ENCODE measurements around the gene PECR. TPM values are rescaled to one million over a fixed set of nuclear protein-coding genes. Genes with fewer than 3 reads are reported as not detected.
"Not testable (repeated sequence)": the region's sequence is repeated elsewhere in the genome, so short reads cannot be mapped to it uniquely, and the experiment has no call there.

Gene PECR
- total and polyA plus RNA-seq, 2 of the 13 experiments (the other 11 are each of a cell fraction or from before 2014, with no cell fraction given), result 151 to 153 TPM

DNA sequence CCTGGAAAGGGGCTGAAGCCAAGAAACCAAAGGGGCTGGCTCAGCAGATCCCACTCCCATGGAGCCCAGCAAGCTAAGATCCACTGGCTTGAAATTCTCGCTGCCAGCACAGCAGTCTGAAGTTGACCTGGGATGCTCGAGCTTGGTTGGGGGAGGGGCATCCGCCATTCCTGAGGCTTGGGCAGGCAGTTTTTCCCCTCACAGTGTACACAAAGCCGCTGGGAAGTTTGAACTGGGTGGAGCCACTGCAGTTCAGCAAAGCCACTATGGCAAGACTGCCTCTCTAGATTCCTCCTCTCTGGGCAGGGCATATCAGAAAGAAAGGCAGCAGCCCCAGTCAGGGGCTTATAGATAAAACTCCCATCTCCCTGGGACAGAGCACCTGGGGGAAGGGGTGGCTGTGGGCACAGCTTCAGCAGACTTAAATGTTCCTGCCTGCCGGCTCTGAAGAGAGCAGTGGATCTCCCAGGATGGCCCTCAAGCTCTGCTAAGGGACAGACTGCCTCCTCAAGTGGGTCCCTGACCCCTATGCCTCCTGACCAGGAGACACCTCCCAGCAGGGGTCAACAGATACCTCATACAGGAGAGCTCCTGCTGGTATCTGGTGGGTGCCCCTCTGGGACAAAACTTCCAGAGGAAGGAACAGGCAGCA, 92.9 kb downstream of the PECR start (continued):
- TF ChIP-seq, protein P1, sequence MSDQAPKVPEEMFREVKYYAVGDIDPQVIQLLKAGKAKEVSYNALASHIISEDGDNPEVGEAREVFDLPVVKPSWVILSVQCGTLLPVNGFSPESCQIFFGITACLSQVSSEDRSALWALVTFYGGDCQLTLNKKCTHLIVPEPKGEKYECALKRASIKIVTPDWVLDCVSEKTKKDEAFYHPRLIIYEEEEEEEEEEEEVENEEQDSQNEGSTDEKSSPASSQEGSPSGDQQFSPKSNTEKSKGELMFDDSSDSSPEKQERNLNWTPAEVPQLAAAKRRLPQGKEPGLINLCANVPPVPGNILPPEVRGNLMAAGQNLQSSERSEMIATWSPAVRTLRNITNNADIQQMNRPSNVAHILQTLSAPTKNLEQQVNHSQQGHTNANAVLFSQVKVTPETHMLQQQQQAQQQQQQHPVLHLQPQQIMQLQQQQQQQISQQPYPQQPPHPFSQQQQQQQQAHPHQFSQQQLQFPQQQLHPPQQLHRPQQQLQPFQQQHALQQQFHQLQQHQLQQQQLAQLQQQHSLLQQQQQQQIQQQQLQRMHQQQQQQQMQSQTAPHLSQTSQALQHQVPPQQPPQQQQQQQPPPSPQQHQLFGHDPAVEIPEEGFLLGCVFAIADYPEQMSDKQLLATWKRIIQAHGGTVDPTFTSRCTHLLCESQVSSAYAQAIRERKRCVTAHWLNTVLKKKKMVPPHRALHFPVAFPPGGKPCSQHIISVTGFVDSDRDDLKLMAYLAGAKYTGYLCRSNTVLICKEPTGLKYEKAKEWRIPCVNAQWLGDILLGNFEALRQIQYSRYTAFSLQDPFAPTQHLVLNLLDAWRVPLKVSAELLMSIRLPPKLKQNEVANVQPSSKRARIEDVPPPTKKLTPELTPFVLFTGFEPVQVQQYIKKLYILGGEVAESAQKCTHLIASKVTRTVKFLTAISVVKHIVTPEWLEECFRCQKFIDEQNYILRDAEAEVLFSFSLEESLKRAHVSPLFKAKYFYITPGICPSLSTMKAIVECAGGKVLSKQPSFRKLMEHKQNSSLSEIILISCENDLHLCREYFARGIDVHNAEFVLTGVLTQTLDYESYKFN (CRISPR knock-in tag; conservative IDR thresholded peaks at IDR 0.05), result peak; percentile 68
- peak; percentile 75 for TF ChIP-seq ZNF644 (CRISPR knock-in tag; IDR thresholded peaks at IDR 0.05; ENCODE audit: low read depth)
- TF ChIP-seq PITX1 (CRISPR knock-in tag; IDR thresholded peaks at IDR 0.05), result peak; percentile 36; the same call in 1 of the 2 replicates
- TF ChIP-seq, protein P2, sequence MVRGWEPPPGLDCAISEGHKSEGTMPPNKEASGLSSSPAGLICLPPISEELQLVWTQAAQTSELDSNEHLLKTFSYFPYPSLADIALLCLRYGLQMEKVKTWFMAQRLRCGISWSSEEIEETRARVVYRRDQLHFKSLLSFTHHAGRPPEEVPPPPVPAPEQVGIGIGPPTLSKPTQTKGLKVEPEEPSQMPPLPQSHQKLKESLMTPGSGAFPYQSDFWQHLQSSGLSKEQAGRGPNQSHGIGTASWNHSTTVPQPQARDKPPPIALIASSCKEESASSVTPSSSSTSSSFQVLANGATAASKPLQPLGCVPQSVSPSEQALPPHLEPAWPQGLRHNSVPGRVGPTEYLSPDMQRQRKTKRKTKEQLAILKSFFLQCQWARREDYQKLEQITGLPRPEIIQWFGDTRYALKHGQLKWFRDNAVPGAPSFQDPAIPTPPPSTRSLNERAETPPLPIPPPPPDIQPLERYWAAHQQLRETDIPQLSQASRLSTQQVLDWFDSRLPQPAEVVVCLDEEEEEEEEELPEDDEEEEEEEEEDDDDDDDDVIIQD (CRISPR knock-in tag; IDR thresholded peaks at IDR 0.05; ENCODE audit: low read depth), result peak; percentile 82; the same call in 1 of the 2 replicates
- not testable (repeated sequence) for TF ChIP-seq FOXP1 (IDR thresholded peaks at IDR 0.05)
- peak; percentile 45; the same call in 1 of the 2 replicates for TF ChIP-seq FOXP1 (CRISPR knock-in tag; IDR thresholded peaks at IDR 0.05)
- TF ChIP-seq SMAD3 (CRISPR knock-in tag; IDR thresholded peaks at IDR 0.05), result peak; percentile 59; the same call in 1 of the 2 replicates
- TF ChIP-seq ZMYM4 (CRISPR knock-in tag; IDR thresholded peaks at IDR 0.05), result peak; percentile 87
- TF ChIP-seq, protein P3, sequence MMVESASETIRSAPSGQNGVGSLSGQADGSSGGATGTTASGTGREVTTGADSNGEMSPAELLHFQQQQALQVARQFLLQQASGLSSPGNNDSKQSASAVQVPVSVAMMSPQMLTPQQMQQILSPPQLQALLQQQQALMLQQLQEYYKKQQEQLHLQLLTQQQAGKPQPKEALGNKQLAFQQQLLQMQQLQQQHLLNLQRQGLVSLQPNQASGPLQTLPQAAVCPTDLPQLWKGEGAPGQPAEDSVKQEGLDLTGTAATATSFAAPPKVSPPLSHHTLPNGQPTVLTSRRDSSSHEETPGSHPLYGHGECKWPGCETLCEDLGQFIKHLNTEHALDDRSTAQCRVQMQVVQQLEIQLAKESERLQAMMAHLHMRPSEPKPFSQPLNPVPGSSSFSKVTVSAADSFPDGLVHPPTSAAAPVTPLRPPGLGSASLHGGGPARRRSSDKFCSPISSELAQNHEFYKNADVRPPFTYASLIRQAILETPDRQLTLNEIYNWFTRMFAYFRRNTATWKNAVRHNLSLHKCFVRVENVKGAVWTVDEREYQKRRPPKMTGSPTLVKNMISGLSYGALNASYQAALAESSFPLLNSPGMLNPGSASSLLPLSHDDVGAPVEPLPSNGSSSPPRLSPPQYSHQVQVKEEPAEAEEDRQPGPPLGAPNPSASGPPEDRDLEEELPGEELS (CRISPR knock-in tag; IDR thresholded peaks at IDR 0.05), result peak; percentile 57
- TF ChIP-seq, protein P4, sequence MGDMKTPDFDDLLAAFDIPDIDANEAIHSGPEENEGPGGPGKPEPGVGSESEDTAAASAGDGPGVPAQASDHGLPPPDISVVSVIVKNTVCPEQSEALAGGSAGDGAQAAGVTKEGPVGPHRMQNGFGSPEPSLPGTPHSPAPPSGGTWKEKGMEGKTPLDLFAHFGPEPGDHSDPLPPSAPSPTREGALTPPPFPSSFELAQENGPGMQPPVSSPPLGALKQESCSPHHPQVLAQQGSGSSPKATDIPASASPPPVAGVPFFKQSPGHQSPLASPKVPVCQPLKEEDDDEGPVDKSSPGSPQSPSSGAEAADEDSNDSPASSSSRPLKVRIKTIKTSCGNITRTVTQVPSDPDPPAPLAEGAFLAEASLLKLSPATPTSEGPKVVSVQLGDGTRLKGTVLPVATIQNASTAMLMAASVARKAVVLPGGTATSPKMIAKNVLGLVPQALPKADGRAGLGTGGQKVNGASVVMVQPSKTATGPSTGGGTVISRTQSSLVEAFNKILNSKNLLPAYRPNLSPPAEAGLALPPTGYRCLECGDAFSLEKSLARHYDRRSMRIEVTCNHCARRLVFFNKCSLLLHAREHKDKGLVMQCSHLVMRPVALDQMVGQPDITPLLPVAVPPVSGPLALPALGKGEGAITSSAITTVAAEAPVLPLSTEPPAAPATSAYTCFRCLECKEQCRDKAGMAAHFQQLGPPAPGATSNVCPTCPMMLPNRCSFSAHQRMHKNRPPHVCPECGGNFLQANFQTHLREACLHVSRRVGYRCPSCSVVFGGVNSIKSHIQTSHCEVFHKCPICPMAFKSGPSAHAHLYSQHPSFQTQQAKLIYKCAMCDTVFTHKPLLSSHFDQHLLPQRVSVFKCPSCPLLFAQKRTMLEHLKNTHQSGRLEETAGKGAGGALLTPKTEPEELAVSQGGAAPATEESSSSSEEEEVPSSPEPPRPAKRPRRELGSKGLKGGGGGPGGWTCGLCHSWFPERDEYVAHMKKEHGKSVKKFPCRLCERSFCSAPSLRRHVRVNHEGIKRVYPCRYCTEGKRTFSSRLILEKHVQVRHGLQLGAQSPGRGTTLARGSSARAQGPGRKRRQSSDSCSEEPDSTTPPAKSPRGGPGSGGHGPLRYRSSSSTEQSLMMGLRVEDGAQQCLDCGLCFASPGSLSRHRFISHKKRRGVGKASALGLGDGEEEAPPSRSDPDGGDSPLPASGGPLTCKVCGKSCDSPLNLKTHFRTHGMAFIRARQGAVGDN (CRISPR knock-in tag; IDR thresholded peaks at IDR 0.05), result peak; percentile 84
- 0 out of 2 replicates have a peak, but pooled peaks have one; percentile 23 for TF ChIP-seq ZFY (CRISPR knock-in tag; IDR thresholded peaks at IDR 0.05)
- TF ChIP-seq ZNF136 (CRISPR knock-in tag; IDR thresholded peaks at IDR 0.05; ENCODE audit: low read depth), result 0 out of 2 replicates have a peak, but pooled peaks have one; percentile 52
- TF ChIP-seq, protein P5, sequence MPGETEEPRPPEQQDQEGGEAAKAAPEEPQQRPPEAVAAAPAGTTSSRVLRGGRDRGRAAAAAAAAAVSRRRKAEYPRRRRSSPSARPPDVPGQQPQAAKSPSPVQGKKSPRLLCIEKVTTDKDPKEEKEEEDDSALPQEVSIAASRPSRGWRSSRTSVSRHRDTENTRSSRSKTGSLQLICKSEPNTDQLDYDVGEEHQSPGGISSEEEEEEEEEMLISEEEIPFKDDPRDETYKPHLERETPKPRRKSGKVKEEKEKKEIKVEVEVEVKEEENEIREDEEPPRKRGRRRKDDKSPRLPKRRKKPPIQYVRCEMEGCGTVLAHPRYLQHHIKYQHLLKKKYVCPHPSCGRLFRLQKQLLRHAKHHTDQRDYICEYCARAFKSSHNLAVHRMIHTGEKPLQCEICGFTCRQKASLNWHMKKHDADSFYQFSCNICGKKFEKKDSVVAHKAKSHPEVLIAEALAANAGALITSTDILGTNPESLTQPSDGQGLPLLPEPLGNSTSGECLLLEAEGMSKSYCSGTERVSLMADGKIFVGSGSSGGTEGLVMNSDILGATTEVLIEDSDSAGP (CRISPR knock-in tag; IDR thresholded peaks at IDR 0.05; ENCODE audit: borderline replicate concordance), result peak; percentile 48; the same call in 1 of the 2 replicates
- TF ChIP-seq SP4 (CRISPR knock-in tag; IDR thresholded peaks at IDR 0.05), result peak; percentile 51; the same call in 1 of the 2 replicates
- 0 out of 2 replicates have a peak, but pooled peaks have one; percentile 38 for TF ChIP-seq KDM4B (CRISPR knock-in tag; IDR thresholded peaks at IDR 0.05)
- 0 out of 2 replicates have a peak, but pooled peaks have one; percentile 58 for TF ChIP-seq ZNF761 (CRISPR knock-in tag; conservative IDR thresholded peaks at IDR 0.05)
